Brain microvascular endothelial cell (primary cell): ENCODE data around the gene BCL11A.

Experiments used
- DNase-seq: peaks from one replicate; pipeline ENCODE4 v3.0.0-alpha.2; 2020
- H3K27ac ChIP-seq: fragments of 250-450 bp; sonication (Bioruptor Pico); 2 replicates; pipeline ENCODE4 v1.5.1; 2020; ENCODE audit warnings: mild to moderate bottlenecking, moderate library complexity
- H3K27me3 ChIP-seq: fragments of 250-450 bp; sonication (Bioruptor Pico); replicated peaks from 2 replicates; pipeline ENCODE4 v1.5.1; 2020; ENCODE audit warnings: mild to moderate bottlenecking
- H3K36me3 ChIP-seq: fragments of 250-450 bp; sonication (Bioruptor Pico); replicated peaks from 2 replicates; pipeline ENCODE4 v1.5.1; 2020; ENCODE audit warnings: mild to moderate bottlenecking
- H3K4me3 ChIP-seq: 2 replicates; pipeline ENCODE4 v1.5.1; 2011; ENCODE audit warnings: low read depth, mild to moderate bottlenecking, control low read depth, low read length, moderate library complexity
- CTCF ChIP-seq: IDR thresholded peaks from 2 replicates; pipeline ENCODE4 v1.5.1; 2011; ENCODE audit warnings: low read depth, mild to moderate bottlenecking, moderate library complexity, low read length, control low read depth, inconsistent platforms; ENCODE audit errors: missing control alignments
- in situ Hi-C: cut with HindIII; loops from 2 replicates; pipeline ENCODE4 v1.10.0; 2017; ENCODE audit warnings: low sequenced_read_pairs, low pct_ligation_motif_present

The BCL11A gene

GRCh38 chr2:60551240-60552077 lies 2.0 kb downstream of the BCL11A start:
- Histone ChIP-seq H3K4me3 (peak overlapping the region; percentile 86), H3K27me3 (peaks cover 1% of the 10 kb centered on the region), H3K36me3 (no peaks in the 10 kb centered on the region), H3K27ac (no peak overlapping the region)
- TF ChIP-seq CTCF = no peak
- DNase-seq = no peak
- in situ Hi-C loops = no loop called here

GRCh38 chr2:60550984-60551239 lies 2.5 kb downstream of the BCL11A start:
- H3K4me3 ChIP-seq = peak overlapping the region; percentile 86
- no peak overlapping the region for H3K27ac ChIP-seq
- TF ChIP-seq CTCF = no peak
- no peaks in the 10 kb centered on the region for H3K36me3 ChIP-seq
- in situ Hi-C loops = no loop called here
- no peak for DNase-seq
- H3K27me3 ChIP-seq = no peaks in the 10 kb centered on the region

- peak overlapping the region; percentile 61 for H3K27ac ChIP-seq
- peak overlapping the region; percentile 86 for H3K4me3 ChIP-seq
- peaks cover under 1% of the 10 kb centered on the region for H3K36me3 ChIP-seq
- peak; percentile 83 for DNase-seq
- TF ChIP-seq CTCF = peak; percentile 84
- H3K27me3 ChIP-seq = no peaks in the 10 kb centered on the region
- in situ Hi-C loops = no loop called here
These were observed 3.1 kb downstream of the BCL11A start for GRCh38 chr2:60550178-60550983.

- Histone ChIP-seq H3K27ac (peak overlapping the region; percentile 61), H3K4me3 (peak overlapping the region; percentile 86), H3K27me3 (no peaks in the 10 kb centered on the region), H3K36me3 (peaks cover 3% of the 10 kb centered on the region)
- DNase-seq = no peak
- in situ Hi-C loops = no loop called here
- no peak for TF ChIP-seq CTCF
These were observed 3.6 kb downstream of the BCL11A start for GRCh38 chr2:60549928-60550177.

GRCh38 chr2:60549238-60549927 lies 4.1 kb downstream of the BCL11A start:
- no peak for DNase-seq
- Histone ChIP-seq H3K4me3 (peak overlapping the region; percentile 86), H3K27ac (peak overlapping the region; percentile 61), H3K36me3 (peaks cover 3% of the 10 kb centered on the region), H3K27me3 (no peaks in the 10 kb centered on the region)
- in situ Hi-C loops = no loop called here
- no peak for TF ChIP-seq CTCF
